Inferior parietal cortex (tissue), 1 donor: ENCODE results near the gene POLE2.
"Not testable (repeated sequence)": the region's sequence is repeated elsewhere in the genome, so short reads cannot be mapped to it uniquely, and the experiment has no call there.

ENCODE experiments used
- DNase-seq: peaks from one replicate; pipeline ENCODE4 v3.0.0-alpha.2; 2016; ENCODE audit errors: extremely low spot score

POLE2 gene

DNA sequence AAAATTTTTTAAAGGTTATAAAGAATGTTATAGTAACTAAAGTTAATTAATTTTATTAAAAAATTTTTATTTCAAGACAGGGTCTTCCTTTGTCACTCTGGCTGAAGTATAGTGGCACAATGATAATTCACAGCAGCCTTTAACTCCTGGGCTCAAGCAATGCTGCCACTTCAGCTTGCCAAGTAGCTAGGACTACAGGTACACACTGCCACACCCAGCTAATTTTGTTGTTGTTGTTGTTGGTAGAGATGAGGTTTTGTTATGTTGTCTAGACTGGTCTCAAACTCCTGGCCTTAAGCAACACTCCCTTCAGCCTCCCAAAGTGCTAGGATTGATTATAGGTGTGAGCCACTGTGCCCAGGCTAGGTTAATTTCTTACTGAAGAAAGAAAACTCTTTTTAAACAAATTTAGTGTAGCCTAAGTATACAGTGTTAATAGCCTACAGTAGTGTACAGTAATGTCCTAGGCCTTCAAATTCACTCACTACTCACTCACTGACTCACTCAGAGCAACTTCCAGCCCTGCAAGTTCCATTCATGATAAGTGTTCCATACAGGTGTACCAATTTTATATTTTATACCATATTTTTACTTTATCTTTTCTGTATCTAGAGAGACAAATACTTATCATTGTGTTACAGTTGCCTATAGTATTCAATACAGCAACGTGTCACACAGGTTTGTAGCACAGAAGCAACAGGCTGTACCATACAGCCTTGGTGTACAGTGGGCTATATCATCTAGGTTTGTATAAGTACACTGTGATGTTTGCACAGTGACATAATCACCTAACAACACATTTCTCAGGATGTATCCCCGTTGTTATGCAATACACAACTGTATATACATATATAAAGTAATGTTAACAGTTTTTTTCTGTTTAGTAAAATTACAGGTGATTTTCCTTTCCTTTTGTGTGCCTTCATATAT lies 28.2 kb downstream of the POLE2 start:
- DNase-seq = no peak

DNA sequence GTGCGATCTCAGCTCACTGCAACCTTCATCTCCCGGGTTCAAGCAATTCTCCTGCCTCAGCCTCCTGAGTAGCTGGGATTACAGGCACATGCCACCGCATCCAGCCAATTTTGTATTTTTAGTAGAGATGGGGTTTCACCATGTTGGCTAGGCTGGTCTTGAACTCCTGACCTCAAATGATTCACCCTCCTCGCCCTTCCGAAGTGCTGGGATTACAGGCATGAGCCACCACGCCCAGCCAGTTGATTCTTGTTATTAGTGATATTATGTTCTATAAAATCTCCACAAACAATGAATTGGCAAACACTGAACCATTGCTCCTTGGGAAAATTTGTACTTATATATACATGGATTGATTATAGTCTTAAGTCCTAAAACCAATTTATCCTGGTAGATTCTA lies 30.5 kb downstream of the POLE2 start:
- DNase-seq = not testable (repeated sequence)

DNA sequence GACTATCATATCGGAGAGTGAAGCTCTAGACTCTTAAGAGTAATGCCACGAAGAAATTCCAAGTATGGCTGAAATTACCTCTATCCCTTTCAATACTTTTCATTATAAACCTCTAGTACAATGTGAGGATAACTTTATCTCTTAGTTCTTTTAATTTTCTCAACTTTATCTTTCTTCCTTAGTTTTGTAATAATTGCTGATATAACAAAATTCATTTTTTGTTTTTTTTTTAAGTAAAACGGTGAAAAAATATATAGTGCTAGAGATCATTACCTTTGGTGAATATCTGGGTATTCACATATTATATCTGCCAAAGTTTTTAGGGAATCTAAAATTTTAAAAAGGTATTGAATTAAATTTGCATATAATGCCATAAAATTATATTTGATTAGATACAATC lies 33.5 kb downstream of the POLE2 start:
- no peak for DNase-seq

DNA sequence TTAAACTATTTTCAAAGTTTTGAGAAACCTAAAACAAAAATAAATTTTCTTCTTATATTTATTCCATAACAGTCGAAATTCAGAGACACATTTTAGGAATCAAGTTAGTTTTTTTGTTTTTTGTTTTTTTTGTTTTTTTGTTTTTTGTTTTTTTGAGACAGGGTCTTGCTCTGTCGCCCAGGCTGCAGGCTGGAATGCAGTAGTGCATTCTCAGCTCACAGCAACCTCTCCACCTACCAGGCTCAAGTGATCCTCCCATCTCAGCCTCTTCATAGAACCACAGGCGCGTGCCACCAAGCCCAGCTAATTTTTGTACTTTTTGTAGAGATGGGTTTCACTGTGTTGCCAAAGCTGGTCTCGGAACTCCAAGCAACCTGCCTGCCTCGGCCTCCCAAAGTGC lies 34.5 kb downstream of the POLE2 start:
- no peak for DNase-seq

DNA sequence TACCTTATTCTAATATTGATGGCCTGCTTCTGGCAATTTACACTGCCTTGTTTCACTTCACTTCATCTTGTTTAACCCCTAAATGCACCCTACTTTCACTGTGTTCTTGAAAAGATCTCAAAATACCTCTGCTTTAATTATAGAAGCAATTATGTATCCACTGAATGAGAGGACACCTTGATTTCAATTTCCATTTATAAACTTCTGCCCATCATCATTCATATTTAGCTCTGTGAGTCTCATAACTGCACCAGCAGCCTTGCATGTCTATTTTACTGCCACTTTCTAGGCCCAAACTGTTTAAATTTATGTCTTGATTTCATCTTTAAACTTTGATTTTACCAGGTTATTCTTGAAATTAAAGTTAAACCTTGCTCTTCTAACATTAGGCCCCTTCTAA lies 45.9 kb downstream of the POLE2 start:
- no peak for DNase-seq

DNA sequence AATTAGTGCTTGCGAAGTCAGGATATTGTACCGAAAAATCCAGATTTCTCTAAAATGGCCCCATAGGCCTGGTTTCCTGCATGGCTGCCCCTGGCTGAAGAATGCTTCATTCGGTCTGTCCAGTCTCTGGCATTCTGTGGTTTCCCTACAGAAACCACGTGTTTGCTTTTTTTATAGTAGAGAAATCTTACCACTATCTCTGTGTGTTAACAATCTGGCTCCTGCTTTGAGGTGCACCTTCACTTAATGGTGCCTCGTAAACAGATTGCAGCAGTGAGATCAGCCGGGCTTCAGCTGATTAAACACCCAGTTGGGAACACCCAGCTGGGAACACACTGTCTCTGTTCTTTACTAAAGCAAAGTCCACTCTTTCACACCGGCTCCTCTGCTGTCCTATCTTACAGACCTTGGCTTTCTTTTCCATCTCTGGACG lies 46.3 kb downstream of the POLE2 start:
- DNase-seq = no peak

DNA sequence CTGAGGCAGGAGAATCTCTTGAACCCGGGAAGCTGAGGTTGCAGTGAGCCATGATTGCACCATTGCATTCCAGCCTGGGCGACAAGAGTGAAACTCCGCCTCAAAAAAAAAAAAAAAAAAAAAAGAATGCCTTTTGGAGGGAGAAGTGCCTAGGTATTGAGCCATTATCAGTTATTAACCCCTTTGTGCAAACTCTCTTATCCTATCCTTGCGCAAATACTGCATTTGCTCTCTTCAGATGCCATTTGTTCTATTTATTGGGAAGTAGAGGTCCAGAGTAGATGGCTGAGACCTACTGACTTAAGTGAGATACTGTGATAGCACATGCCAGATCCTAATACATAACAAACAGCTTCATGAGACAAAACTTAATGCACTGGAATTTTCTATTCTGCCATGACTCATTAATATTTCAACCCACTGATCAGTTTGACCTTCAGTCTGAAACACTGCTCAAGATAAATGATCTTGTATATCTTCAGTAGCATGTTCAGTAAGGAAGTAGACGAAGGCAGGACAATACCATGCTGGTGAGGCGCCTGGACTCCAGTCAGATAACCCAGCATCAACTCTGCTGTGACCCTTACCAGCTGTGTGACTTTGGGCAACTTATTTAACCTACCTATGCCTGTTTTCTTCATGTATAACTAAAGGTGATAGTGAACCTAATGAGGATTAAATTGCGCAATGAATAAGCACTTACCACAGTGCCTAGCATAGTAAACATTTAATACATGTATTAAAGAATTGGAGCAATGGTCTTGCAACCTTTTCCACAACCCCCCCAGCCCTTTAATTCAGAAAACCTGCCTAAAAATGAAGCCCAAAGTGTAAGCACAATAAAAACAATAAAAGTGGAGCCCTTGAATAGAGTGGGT lies 47.2 kb downstream of the POLE2 start:
- DNase-seq = no peak

DNA sequence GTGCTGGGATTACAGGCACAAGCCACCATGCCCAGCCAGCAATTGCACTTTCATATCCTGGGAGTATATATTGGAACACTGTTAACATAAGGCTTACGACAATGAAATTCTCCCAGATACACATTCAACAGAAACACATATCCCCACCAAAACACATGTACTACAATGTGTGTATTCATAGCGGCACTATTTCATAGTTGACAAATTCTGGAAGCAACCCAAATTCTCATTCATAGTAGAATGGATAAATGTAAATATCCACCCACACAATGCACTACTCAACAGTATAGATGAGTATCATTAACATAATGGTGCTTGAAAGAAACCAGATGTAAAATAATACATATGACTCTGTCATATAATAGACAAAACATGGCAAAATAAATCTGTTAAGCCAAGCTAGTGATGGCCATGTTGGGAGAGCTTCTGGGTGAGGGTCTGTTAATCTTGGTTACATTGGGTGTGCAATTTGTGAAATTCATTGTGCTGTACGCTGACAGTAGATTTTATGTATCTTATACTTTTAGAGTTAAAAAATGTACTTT lies 50.4 kb downstream of the POLE2 start:
- no peak for DNase-seq

DNA sequence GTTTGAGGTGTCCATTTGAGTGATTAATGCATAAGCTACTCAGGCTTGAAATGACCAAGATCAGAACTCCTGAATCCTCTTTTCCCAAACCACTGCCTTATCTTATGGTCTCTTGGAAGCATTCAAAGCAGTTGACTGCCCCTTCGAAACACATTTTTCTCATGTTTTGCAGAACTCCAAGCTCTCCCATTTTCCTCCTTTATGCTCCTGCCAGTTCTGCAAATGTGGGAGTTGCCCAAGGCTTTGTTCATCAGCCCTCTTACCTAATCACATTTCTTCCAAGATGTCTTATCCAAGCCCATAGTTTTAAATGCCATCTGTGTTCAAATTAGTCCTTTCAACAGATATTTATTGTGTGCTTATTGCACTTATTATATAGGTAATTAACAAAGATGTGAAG lies 51.1 kb downstream of the POLE2 start:
- DNase-seq = no peak

DNA sequence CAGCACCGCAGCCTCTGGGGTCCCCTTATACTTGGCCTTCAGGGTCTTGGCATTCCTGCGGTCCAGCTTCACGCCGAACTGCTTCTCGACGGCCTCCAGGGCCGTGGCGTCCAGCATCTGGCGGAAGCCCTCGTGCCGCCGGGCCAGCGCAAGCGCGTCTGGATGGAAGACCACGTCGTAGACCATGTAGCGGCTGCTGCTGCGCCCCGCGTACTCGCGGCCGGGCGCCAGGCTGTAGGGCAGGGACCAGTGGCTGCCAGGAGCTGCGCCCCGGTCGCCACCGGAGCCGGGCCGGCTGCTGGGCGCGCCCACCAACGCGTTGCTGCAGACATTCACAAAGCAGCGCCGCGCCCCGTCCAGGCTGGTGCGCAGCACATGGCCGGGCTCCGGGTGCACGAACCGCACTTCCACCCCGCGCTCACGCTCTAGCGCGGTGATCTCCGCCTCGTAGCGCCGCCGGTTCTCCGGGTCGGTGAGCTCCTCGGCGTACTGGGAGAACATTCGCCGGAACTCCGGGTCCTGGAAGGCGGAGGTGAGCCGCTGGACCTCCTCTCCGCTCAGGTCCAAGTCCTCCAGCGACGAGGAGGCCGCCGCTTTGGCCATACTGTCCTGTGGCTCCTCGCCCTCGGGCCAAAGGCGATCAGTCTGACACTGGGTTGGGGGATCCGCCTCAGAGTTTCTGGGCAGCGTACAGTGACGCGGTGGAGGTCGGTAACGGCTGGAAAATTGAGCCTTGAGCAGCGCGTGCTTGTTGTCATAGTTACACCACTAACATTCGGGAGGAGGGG lies 53.3 kb downstream of the POLE2 start, which contains the start of gene DNAAF2:
Gene DNAAF2, minus strand, starts transcription at position 698 of the 788 bp plus-strand sequence. Its CDS starts 95 bp downstream, at position 603.
- DNase-seq = no peak

DNA sequence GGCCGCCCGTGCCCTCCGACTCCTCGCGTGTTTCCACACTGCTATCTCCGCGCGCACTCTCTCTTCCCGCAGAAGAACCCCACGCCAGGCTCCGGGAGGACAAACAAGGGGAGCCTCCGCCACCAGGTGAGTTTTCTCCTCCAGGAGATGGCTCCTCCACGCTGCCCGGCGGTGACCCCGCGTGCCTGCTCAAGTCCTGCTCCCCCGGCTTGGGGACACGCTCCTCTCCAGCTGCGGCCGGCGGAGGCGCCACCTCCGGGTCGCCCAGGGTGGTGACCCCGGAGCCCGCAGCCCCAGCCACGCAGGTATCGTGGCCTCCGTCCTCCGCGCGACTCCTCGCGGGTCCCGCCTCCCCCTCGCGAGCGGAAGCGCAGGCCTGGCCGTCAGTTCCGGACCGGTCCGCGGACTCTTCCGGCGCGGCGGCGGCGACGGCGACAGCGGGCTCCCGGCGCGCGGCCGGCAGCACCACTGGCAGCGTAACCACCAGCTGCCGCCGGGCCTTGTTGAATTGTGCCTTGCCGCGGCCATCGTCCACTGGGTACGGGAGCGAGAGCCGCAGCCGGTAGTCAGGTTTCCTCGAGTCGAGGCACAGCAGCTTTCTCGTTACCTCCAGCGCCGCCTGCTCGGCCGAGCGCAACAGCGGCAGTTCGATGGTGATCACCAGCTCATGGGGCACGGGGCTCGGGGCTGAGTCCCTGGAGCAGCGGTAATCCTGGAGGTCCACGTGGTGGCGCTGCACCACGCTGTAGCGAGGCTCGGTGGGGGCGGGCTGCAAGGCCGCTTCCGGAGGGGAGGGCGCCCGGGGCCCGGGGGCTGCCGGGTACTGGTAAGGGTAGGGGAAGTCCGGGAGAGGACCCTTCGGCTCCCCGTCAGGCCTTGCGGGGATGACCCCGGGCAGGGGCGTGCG lies 54.1 kb downstream of the POLE2 start:
- peak; percentile 91 for DNase-seq

DNA sequence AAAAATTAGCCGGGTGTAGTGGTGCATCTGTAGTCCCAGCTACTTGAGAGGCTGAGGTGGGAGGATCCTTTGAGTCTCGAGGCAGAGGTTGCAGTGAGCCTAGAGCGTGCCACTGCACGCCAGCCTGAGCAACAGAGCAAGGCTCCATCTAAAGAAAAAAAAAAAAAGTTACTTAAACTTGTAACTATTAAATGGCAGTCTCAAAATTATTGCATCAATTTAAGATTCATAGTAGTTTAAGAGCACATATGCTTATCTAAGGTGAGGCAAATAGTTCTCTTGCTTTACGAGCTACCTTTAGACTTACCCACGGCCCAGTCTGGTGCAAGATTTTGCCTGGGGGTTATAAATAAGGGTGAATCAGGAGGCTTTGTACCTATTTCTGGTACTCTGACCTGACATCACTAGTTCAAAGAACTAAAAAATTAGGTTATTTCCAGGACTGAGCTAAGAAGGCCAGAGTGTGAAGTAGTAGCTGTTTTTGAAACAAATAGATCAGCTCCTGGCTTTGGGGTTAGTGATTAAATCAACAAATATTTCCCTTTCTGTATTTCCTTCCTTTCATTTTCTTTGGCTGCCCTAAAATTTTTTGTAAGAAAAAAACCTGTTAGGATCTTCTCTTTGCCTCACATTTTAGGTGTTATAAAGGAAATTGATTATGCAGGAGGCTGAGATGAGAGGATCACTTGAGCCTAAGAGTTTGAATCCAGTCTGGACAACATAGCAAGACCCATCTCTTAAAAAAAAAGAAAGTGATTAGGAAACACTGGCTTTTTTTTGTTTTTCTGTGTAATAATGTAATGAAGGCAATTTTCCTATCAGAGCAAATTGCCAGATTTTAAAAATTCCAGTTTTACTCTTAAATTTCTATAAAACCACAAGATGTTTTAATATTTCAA lies 63.8 kb downstream of the POLE2 start:
- DNase-seq = no peak

DNA sequence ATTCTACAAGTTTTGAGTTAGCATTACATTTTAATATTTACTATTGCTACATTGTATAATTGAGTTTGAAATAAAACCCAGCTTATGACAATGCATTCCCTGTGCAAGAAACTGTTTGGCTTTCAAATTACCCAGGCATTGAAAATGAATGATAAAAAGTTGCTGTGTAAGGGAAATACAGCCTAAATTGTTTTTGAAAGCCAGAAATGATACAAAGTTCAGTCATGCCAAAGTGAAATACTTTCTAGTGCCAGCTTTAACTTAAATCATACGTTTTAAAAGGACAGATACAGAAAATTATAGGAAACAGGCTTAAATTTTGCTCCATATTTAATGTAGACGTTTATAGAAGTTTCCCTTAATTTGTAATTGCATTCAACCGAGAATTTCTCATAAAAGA lies 64.6 kb downstream of the POLE2 start:
- DNase-seq = no peak

DNA sequence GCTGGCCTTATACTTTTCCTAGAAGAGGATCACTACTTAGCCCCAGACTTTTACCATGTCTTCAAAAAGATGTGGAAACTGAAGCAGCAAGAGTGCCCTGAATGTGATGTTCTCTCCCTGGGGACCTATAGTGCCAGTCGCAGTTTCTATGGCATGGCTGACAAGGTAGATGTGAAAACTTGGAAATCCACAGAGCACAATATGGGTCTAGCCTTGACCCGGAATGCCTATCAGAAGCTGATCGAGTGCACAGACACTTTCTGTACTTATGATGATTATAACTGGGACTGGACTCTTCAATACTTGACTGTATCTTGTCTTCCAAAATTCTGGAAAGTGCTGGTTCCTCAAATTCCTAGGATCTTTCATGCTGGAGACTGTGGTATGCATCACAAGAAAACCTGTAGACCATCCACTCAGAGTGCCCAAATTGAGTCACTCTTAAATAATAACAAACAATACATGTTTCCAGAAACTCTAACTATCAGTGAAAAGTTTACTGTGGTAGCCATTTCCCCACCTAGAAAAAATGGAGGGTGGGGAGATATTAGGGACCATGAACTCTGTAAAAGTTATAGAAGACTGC lies 65.9 kb downstream of the POLE2 start:
- no peak for DNase-seq

DNA sequence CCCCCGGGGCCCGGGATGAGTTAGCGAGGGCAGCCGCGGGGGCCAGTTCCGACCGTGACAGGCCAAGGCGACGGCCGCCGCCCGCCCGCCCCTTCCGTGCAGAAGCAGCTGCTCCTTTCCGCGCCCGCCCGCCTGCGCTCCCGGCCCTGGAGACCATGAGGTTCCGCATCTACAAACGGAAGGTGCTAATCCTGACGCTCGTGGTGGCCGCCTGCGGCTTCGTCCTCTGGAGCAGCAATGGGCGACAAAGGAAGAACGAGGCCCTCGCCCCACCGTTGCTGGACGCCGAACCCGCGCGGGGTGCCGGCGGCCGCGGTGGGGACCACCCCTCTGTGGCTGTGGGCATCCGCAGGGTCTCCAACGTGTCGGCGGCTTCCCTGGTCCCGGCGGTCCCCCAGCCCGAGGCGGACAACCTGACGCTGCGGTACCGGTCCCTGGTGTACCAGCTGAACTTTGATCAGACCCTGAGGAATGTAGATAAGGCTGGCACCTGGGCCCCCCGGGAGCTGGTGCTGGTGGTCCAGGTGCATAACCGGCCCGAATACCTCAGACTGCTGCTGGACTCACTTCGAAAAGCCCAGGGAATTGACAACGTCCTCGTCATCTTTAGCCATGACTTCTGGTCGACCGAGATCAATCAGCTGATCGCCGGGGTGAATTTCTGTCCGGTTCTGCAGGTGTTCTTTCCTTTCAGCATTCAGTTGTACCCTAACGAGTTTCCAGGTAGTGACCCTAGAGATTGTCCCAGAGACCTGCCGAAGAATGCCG lies 66.7 kb downstream of the POLE2 start:
- DNase-seq = no peak

DNA sequence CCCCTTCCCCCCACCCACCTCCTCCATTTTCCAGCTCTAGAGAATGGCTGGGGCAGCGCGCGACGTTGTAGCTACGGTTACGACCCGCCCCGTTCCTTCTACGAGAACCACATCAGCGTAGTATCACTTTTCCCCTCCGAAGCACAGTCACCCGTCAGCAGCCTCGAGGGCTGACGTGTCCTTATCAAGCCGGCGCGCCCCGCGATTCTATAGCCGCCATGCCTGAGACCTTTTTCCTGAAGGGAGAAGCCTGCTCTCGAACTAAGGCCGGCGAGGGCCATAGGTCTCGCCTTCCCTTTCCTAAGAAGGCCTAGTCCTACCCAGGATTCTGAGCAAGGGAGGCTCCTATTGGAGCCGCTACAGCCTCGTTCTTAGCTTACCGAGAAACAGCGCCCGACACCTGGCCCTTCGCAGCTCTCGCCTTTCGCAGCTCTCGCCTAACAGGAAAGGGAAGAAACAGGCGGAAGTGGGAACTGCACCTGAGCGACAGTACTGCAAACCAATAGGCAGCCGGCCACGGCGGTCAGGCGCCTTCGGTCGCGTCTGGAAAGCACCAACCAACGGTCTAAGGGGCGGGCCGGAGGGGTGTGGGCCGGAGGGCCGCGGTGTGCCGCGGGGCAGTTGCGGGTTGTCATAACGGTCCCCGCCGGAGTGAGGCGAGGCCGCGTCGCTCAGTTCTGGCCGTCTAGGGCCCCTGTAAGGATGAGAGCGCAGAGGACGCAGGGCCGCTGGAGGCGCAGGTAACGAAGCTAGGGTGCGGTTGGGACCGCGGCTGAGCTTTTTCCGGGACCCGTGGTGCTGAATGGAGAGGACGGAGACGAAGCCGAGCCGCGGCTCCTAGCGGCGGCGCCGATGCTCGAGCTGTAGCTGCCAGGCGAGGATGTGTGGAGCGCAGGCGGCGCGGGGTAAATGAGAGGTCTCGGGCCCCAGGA lies 67.6 kb downstream of the POLE2 start, which contains the start of the genes MGAT2 and RPL36AL:
Gene MGAT2, plus strand, starts transcription at position 618 of the 932 bp plus-strand sequence. CDS start 470 bp downstream, outside the sequence.
Gene RPL36AL, minus strand, starts transcription at position 445 of the 932 bp plus-strand sequence. CDS start 1,522 bp downstream, outside the sequence.
- peak; percentile 97 for DNase-seq

DNA sequence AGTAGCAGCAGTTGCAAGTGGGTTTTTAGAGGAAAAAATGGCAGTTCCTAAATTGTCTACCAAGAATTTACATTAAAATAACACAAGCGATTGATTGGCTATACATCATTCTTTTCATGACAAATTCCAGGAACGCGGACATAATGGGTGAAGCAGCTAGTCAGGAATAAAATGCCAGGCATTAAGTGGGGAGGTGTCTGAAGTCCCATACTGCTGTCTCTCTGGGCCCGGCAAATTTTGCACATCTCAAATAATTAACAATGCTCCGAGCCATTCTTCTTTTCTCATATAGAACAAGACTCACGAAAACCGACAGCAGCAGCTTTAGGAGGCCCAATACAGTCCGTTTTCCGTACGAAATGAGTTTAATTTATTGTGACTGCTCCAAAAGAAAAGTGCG lies 68.3 kb downstream of the POLE2 start:
- DNase-seq = no peak
